H9 (cell line): Measurements from ENCODE around the gene RARG. TPM values are rescaled to one million over a fixed set of nuclear protein-coding genes. Genes with fewer than 3 reads are reported as not detected.

Experiments used
- DNase-seq: peaks from one replicate; pipeline ENCODE4 v3.0.0-alpha.2; 2017
- H2AFZ ChIP-seq: one replicate; pipeline ENCODE4 v1.6.1; 2013; ENCODE audit warnings: mild to moderate bottlenecking, low read length, control low read depth, moderate library complexity
- H2AK5ac ChIP-seq: 2 replicates; pipeline ENCODE4 v1.6.1; 2013; ENCODE audit warnings: low read length, control low read depth, mixed read lengths; ENCODE audit not compliant: insufficient read length
- H2BK120ac ChIP-seq: one replicate; pipeline ENCODE4 v1.6.1; 2013; ENCODE audit warnings: low read depth, mild to moderate bottlenecking, low read length, control low read depth, inconsistent platforms; ENCODE audit not compliant: poor library complexity, severe bottlenecking
- H2BK12ac ChIP-seq: 2 replicates; pipeline ENCODE4 v1.6.1; 2013; ENCODE audit warnings: low read length, control low read depth, mixed read lengths, low read depth; ENCODE audit not compliant: insufficient read length
- H2BK15ac ChIP-seq: 2 replicates; pipeline ENCODE4 v1.6.1; 2013; ENCODE audit warnings: low read depth, low read length, control low read depth
- H2BK20ac ChIP-seq: one replicate; pipeline ENCODE4 v1.6.1; 2013; ENCODE audit warnings: low read depth, mild to moderate bottlenecking, low read length, control low read depth, inconsistent platforms; ENCODE audit not compliant: poor library complexity, severe bottlenecking
- H2BK5ac ChIP-seq: 2 replicates; pipeline ENCODE4 v1.6.1; 2013; ENCODE audit warnings: low read length, control low read depth, mixed read lengths; ENCODE audit not compliant: insufficient read length
- H3K14ac ChIP-seq: 2 replicates; pipeline ENCODE4 v1.6.1; 2013; ENCODE audit warnings: low read length, control low read depth; ENCODE audit not compliant: insufficient read depth
- H3K18ac ChIP-seq: 2 replicates; pipeline ENCODE4 v1.6.1; 2013; ENCODE audit warnings: low read depth, mild to moderate bottlenecking, mixed read lengths, low read length, control low read depth; ENCODE audit not compliant: insufficient read length
- H3K23ac ChIP-seq: 2 replicates; pipeline ENCODE4 v1.6.1; 2013; ENCODE audit warnings: low read length, control low read depth, mixed read lengths, low read depth; ENCODE audit not compliant: insufficient read length
- H3K23me2 ChIP-seq: 2 replicates; pipeline ENCODE4 v1.6.1; 2013; ENCODE audit warnings: low read depth, mild to moderate bottlenecking, mixed read lengths, low read length, control low read depth; ENCODE audit not compliant: insufficient read length, poor library complexity, severe bottlenecking
- H3K27ac ChIP-seq: 2 replicates; pipeline ENCODE4 v1.5.1; 2013; ENCODE audit warnings: low read length, control low read depth, mixed read lengths, low read depth; ENCODE audit not compliant: insufficient read length
- H3K27me3 ChIP-seq: 2 replicates; pipeline ENCODE4 v1.6.1; 2013; ENCODE audit warnings: low read length, control low read depth, inconsistent platforms; ENCODE audit not compliant: insufficient read depth
- H3K4ac ChIP-seq: 2 replicates; pipeline ENCODE4 v1.6.1; 2013; ENCODE audit warnings: low read depth, mild to moderate bottlenecking, control low read depth, inconsistent platforms, low read length, moderate library complexity
- H3K4me1 ChIP-seq: 2 replicates; pipeline ENCODE4 v1.6.1; 2013; ENCODE audit warnings: low read length, control low read depth, inconsistent platforms; ENCODE audit not compliant: insufficient read depth
- H3K4me2 ChIP-seq: 2 replicates; pipeline ENCODE4 v1.6.1; 2013; ENCODE audit warnings: low read length, control low read depth, mixed read lengths; ENCODE audit not compliant: insufficient read length, insufficient read depth
- H3K56ac ChIP-seq: 2 replicates; pipeline ENCODE4 v1.6.1; 2013; ENCODE audit warnings: low read depth, mild to moderate bottlenecking, mixed read lengths, low read length, control low read depth; ENCODE audit not compliant: insufficient read length
- H3K79me1 ChIP-seq: 2 replicates; pipeline ENCODE4 v1.6.1; 2013; ENCODE audit warnings: low read depth, mild to moderate bottlenecking, moderate library complexity, low read length, control low read depth, inconsistent platforms; ENCODE audit not compliant: insufficient read depth, poor library complexity, severe bottlenecking
- H3K79me2 ChIP-seq: 2 replicates; pipeline ENCODE4 v1.6.1; 2013; ENCODE audit warnings: low read length, control low read depth, inconsistent platforms; ENCODE audit not compliant: insufficient read depth
- H3K9ac ChIP-seq: 2 replicates; pipeline ENCODE4 v1.6.1; 2013; ENCODE audit warnings: low read length, control low read depth, mixed read lengths; ENCODE audit not compliant: insufficient read length; ENCODE audit errors: extremely low read depth
- H3K9me3 ChIP-seq: one replicate; pipeline ENCODE4 v1.6.1; 2013; ENCODE audit warnings: low read depth, low read length, inconsistent platforms; ENCODE audit not compliant: control insufficient read depth
- H3T11ph ChIP-seq: one replicate; pipeline ENCODE4 v1.6.1; 2013; ENCODE audit warnings: mild to moderate bottlenecking, low read length, control low read depth, inconsistent platforms
- H4K20me1 ChIP-seq: one replicate; pipeline ENCODE4 v1.6.1; 2013; ENCODE audit not compliant: control insufficient read depth, insufficient read length, insufficient read depth
- H4K5ac ChIP-seq: 2 replicates; pipeline ENCODE4 v1.6.1; 2013; ENCODE audit warnings: low read depth, mild to moderate bottlenecking, mixed read lengths, low read length, control low read depth; ENCODE audit not compliant: insufficient read length
- H4K8ac ChIP-seq: replicated peaks from 2 replicates; pipeline ENCODE4 v1.6.1; 2013; ENCODE audit warnings: low read length, control low read depth, mixed read lengths, low read depth; ENCODE audit not compliant: insufficient read length
- H4K91ac ChIP-seq: 2 replicates; pipeline ENCODE4 v1.6.1; 2013; ENCODE audit warnings: low read depth, mild to moderate bottlenecking, moderate library complexity, mixed read lengths, low read length, control low read depth; ENCODE audit not compliant: insufficient read length
- H3K27ac Mint-ChIP-seq, 3 experiments: 2 replicates in 2 of 3; 3 replicates in 1 of 3; pipeline ENCODE4 v1.8.0; 2020 to 2021; ENCODE audit warnings: mixed read lengths in 3 of 3, mild to moderate bottlenecking in 1 of 3, moderate library complexity in 1 of 3
- H3K27me3 Mint-ChIP-seq: 2 replicates; pipeline ENCODE4 v1.8.0; 2021; ENCODE audit warnings: low read depth, mild to moderate bottlenecking, moderate library complexity, mixed read lengths
- H3K36me3 Mint-ChIP-seq, 3 experiments: 2 replicates in 2 of 3; 3 replicates in 1 of 3; pipeline ENCODE4 v1.8.0; 2020 to 2021; ENCODE audit warnings: low read depth in 3 of 3, mixed read lengths in 3 of 3; ENCODE audit not compliant: insufficient read depth in 1 of 3
- H3K4me1 Mint-ChIP-seq, 2 experiments: 2 replicates each; pipeline ENCODE4 v1.8.0; 2020; ENCODE audit warnings: mixed read lengths in 2 of 2
- H3K4me3 Mint-ChIP-seq, 2 experiments: 2 replicates in 1 of 2; 3 replicates in 1 of 2; pipeline ENCODE4 v1.8.0; 2020 to 2021; ENCODE audit warnings: mild to moderate bottlenecking in 2 of 2, mixed read lengths in 2 of 2, moderate library complexity in 1 of 2
- H3K9me3 Mint-ChIP-seq, 2 experiments: 2 replicates in 1 of 2; 3 replicates in 1 of 2; pipeline ENCODE4 v1.8.0; 2020; ENCODE audit warnings: mild to moderate bottlenecking in 2 of 2, mixed read lengths in 2 of 2, moderate library complexity in 1 of 2
- CTCF ChIP-seq: fragments of 200-600 bp; sonication (generic); conservative IDR thresholded peaks from 3 replicates; pipeline ENCODE4 v1.8.0; 2021; ENCODE audit warnings: antibody characterized with exemption, mild to moderate bottlenecking
- WGBS: extraction: QIAGEN DNeasy Blood & Tissue Kit; methylation state at CpG from one replicate; pipeline ENCODE4 v1.1.7; 2013; ENCODE audit warnings: missing lambda C conversion rate, low lambda C conversion rate, mixed read lengths; ENCODE audit not compliant: insufficient read length; ENCODE audit errors: extremely low coverage; 5-methylcytosine and 5-hydroxymethylcytosine counted together
- total RNA-seq: library from RNA; stranded (reverse); gene quantifications from 2 replicates; pipeline ENCODE4 v1.2.1, GENCODE V29; 2021

Gene RARG
- total RNA-seq, 1 experiment from 2014 or later = 43.7 TPM

GRCh38 chr12:53194973-53195372 lies 37.0 kb downstream of the RARG start:
- no peak overlapping the region for H3T11ph ChIP-seq
- H3K4me3 Mint-ChIP-seq = no peak overlapping the region

More at GRCh38 chr12:53194973-53195372, 37.0 kb downstream of the RARG start:
- no peaks in the 10 kb centered on the region for H3K4me1 ChIP-seq
- no peak overlapping the region for H3K18ac ChIP-seq
- DNase-seq = no peak
- no peaks in the 10 kb centered on the region for H4K20me1 ChIP-seq
- H2AK5ac ChIP-seq = no peak overlapping the region
- no peak overlapping the region for H3K14ac ChIP-seq
- Mint-ChIP-seq H3K4me1 (peaks cover 4 to 8% of the 10 kb centered on the region in 2 experiments), H3K36me3 (no peaks in the 10 kb centered on the region; a peak in 1 of 7 replicates), H3K9me3 (0 out of 5 replicates have a peak, but pooled peaks cover 0 to 2% of the 10 kb centered on the region in 2 experiments), H3K27ac (no peak overlapping the region), H3K27me3 (peaks cover 85% of the 10 kb centered on the region)
- no peak overlapping the region for H3K27ac ChIP-seq
- no peak overlapping the region for H4K8ac ChIP-seq
- no CpG with 5 or more reads among the region's 1 CpG for WGBS
- no peak overlapping the region for H3K9ac ChIP-seq
- no peak overlapping the region for H2BK120ac ChIP-seq
- no peak overlapping the region for H2BK15ac ChIP-seq
- H2BK12ac ChIP-seq = no peak overlapping the region
- H3K56ac ChIP-seq = no peak overlapping the region
- no peaks in the 10 kb centered on the region for H3K9me3 ChIP-seq
- no peak overlapping the region for H2BK5ac ChIP-seq
- no peak overlapping the region for H4K91ac ChIP-seq
- no peak overlapping the region for H4K5ac ChIP-seq
- no peak overlapping the region for H3K23ac ChIP-seq
- no peaks in the 10 kb centered on the region for H3K79me2 ChIP-seq
- no peak overlapping the region for H3K4me2 ChIP-seq
- no peaks in the 10 kb centered on the region for H3K23me2 ChIP-seq
- H2AFZ ChIP-seq = no peak overlapping the region
- TF ChIP-seq CTCF = no peak
- H3K4ac ChIP-seq = no peak overlapping the region
- H3K79me1 ChIP-seq = no peaks in the 10 kb centered on the region
- peaks cover 18% of the 10 kb centered on the region; the same call in 1 of the 2 replicates for H3K27me3 ChIP-seq
- H2BK20ac ChIP-seq = no peak overlapping the region
